Stimulated activated CD4-positive, alpha-beta T cell treated with anti-CD3 and anti-CD28 coated beads, Interleukin-4, amount 100 ng/mL, for 4 hours (primary cell): ENCODE measurements around the gene SRGAP2C.
"Not testable (repeated sequence)": the region's sequence is repeated elsewhere in the genome, so short reads cannot be mapped to it uniquely, and the experiment has no call there.

ENCODE experiments used
- DNase-seq, 2 experiments: peaks; one replicate each; pipeline ENCODE4 v3.0.0-alpha.2; 2020

The SRGAP2C gene

DNA sequence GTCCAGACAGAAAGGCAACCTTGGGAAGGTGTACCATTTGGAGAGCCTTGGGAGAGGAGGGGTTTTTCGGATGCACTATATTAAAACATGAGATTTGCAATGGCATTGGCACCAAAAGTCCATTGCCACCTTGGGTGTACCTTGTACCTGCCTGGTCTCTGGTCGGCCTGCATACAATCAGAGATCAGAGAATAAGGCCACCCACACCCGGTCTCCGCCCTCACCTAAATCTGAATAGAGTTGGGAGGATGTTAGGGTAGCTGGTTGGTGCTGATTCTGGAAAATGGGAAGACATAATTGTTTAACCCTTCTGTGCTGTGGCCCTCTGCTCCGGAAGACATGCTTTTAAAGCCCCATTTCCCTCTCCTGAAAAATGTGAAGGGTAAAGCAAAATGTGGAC lies 3.1 kb downstream of the SRGAP2C start:
- DNase-seq = not testable (repeated sequence)

DNA sequence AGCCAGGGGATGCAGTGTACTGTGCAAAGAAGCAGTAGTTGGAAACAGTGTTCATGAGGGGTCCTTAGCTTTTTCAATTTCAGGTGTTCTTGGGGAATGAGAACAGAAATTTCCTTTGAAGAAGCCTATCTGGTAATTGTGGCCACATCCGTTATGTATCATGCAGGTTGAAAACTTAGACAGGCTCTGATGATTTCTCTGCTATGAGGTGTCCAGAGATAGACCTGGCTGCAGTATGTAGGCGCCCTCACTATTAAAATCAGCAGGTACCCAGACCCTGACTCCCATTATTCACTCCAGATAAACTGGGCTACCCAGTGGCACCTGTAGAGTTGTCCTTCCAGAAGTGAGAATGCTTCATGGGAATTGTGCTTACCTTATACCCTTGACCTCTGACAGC lies 7.7 kb downstream of the SRGAP2C start:
- DNase-seq = not testable (repeated sequence)

DNA sequence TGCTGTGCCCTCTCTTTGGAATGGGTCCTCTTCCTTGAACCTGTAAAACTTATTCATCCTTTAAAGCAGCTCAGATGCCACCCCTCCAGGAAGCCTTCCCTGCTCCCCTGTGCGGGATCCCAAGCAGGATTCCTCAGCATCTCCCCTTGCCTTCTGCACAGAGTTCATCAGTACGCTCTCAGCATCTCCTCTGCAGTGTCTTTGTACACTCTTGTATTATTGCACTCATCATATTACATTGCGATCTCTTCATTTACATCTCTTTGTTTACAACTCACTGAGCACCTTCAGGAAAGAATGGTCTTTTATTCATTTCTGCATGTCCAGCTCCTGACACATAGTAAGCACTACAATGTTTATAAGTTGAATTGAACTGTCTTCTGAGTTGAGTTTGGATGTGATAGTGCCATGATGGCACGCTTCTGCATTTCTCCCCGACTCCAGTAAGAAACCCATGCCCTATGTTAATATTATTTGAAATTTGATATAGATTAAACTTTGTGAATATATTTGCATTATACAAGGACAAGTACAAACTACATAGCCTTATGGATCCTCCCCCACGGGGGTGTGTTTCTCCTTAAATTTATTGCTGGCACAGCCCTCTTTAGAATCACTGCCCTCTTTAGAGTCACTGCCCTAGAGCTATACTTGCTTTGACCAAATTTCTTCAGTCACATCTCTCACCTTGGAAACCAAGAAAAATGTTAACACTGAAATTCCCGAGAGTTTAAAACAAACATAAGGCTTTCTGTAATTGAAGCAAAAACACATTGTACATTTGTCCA lies 12.5 kb downstream of the SRGAP2C start:
- DNase-seq = not testable (repeated sequence)

DNA sequence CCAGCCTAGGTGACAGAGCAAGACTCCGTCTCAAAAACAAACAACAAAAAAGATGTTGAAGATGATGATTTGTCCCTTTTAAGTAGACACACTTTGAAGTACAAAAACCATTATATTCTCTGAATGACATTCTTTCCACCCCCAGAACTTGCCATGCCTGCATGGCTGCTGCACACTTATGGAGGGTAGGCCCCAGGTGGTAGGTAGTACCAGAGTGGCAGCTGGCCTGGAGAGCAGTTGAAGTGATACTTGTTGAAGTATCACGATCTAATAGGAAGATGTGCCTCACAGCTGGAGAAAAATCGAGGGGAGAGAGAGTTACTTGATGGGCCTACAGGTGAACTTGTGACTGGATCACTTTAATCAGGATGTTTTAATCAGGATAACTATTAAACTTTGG lies 15.0 kb downstream of the SRGAP2C start:
- DNase-seq = not testable (repeated sequence)

DNA sequence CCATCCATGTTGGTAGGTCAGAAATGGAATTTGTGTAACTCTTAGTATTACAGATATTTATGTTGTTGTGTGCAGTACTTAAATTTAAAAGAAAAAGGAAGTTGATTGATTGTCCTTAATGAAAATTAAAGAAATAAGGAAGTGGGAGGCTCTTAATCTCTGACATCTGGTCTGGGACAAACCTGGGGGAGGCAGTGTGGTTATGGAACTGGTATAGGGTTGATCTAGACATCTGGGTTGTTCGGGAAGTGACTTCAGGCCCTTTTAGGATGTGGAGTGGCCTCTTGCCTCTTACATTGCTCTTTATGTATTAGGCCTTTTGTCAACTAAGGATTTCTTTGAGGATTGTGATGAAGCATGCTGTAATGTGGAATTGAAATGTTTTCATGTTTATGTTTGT lies 15.5 kb downstream of the SRGAP2C start:
- DNase-seq = not testable (repeated sequence)

DNA sequence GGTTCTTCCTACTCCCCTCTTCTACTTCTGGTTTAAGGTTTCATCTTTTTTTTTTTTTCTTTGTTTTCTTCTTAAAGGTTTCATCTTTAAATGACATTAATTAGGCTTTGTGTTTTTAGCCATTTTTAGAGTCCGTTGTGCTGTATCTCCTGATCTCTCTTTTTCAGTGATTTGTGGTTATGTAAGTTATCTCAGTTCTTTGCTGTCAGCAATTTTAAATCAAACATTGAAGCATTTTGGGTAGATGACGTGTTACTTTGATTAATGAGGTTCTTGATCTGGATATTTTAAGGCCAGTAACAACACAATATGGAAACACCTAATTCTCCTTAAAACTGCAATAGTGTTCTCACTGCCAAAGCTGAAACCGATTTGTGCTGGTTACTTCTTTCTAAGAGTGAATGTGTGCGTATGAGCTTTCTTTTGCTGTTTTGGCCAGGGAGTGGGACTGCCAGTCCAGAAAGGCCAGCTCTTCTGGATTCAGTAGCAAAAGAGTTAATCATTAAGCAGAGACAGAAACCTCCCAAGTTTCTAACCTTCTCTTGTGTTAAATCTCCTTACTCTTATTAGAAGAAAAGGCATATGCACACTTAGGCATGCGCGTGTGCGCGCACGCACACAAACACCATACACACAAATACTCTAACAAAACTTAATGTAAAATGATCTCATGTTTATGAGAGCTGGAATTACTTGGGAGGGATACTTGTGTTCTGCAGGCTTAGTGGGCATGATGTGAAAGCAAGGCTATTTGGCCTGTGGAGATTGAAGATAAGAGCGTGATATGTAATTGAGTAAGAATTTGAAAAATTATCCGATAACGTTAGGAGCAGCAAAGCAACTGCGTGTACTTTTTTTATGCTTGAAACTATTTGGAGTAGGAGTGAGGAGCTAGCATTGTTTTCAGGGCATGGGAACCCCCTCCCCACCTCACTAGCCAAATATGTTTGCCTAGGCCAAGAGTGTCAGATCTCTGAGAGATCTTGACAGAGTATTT lies 16.5 kb downstream of the SRGAP2C start:
- DNase-seq = not testable (repeated sequence)

DNA sequence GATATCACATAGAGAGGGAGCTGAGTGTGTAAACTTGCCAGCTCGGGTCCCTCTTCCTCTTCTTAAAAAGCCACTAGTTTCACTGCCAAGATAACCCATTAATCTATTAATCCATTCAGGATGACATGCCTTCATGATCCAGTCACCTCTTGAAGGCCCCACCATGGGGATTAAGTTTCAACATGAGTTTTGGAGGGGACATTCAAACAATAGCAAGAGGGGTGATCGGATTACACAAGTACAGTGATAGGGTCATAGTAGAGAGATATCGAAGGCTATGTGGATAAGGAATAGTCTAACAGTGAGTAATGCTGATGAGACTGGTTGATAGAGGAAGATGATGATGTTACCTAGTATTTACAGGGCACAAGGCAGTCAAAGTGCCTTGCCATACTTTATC lies 18.2 kb downstream of the SRGAP2C start:
- DNase-seq = not testable (repeated sequence)

DNA sequence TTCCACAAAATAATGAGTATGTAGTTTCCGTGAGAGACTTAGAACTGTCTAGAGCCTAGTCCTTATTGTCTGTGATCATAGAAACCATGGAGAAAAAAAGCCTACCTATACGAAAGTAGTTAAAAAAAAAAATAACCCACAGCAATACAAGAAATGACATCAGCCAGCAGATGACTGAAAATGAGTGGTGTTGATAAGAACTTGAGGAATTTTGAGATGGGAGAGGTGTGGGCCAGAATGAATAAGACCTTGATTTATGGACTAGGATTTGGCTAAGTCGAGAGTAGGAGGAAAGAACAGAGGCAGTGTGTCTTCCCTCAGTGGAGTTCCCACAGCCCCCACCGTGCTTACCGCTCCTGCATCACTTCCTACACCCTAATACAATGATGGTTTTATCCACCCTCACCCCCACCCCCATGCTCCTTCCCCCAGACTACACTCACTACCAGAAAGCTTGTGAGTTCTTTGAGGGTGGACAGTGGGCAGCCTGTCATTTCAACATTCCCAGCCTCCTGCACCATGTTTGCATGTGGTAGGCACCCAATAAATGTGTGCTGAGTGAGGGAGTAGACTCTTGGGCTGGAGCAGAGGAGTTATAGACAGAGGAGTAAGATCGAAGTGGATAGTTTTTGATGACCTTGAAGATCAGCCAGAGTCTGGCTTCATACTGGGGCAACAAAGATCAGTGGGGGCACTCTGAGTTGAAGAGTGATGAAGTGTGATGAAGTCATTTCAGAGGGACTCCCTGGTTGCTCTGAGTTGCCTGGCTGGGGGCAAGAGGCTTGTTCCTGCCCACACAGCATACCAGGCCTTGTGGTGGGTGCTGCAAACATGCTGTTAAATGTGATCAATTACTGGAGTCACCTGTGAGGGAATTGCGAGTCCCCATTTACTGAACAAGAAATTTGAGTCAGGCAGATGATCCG lies 21.3 kb downstream of the SRGAP2C start:
- DNase-seq = not testable (repeated sequence)

DNA sequence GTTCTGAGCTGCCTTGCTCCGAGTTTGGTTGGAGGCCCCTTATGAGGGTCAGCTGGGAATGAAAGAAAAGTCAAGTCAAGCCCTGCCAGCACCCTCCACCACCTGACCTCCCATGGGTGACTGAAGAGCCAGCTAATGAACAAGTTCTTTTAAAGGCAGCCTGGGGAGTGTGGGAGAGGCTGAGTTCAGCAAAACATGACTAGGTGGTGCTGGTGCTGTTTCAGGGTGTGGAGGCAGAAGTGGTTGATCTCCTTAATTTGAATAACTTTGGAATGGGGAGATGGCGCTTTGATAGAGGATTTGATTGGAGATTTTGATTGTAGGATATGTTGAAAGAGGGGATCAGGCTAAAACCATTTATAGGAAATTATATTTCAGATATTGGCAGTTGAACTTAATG lies 22.6 kb downstream of the SRGAP2C start:
- not testable (repeated sequence) for DNase-seq

DNA sequence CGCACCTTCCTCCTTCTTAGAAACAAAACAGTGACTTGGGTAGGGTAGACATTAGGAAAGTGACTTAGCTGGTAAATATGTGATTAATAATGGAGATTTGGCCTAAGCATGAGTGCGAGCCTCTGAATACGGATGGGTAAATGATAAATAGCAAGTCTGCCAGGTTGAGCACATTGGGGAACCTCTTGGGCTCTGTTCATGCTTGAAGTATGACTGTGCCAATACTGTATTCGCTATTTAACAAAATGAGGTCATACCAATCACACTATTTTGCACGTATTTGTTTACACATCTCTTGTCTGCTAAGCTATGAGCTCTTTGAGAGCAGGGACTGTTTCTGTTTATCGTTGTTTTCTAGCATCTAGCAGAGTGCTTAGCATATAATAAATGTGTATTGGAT lies 23.6 kb downstream of the SRGAP2C start:
- DNase-seq = not testable (repeated sequence)

DNA sequence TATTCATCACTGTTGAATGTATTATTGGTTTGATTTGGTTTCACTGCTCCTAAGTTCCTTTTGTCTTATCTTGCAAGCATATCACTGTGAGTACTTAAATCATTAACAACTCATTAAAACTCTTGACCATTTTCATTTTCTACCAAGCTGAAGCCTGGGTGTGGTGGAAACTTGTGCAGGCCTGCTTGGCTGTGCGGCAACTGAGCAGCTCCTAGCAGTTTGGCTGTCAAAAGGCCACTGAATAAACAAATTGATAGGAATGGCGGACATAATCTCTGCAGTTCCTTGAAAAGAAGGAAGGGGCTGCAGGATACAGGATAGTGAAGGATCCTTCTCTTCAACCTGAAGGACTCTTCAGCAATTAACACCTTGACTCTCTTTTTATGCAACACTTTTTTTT lies 26.0 kb downstream of the SRGAP2C start:
- not testable (repeated sequence) for DNase-seq

DNA sequence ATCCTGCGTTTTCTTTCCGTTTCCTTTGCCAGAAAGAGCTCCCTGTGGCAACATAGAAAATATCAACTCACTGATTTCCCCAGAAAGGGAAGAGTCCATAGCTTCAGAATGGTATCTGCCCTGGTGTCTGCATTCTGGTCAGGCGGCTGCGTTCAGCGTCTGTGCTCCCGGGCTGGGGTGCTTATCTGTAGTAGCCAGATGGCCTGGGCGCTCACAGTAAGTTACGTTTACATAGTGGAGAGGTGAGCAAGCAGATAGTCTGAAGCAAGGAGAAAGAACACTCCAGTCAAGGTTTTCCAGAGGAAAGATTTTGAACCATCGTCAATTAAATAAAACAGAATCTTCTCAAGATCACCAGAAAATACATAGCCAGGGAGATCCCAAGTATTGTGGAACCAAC lies 28.7 kb downstream of the SRGAP2C start:
- DNase-seq = not testable (repeated sequence)

DNA sequence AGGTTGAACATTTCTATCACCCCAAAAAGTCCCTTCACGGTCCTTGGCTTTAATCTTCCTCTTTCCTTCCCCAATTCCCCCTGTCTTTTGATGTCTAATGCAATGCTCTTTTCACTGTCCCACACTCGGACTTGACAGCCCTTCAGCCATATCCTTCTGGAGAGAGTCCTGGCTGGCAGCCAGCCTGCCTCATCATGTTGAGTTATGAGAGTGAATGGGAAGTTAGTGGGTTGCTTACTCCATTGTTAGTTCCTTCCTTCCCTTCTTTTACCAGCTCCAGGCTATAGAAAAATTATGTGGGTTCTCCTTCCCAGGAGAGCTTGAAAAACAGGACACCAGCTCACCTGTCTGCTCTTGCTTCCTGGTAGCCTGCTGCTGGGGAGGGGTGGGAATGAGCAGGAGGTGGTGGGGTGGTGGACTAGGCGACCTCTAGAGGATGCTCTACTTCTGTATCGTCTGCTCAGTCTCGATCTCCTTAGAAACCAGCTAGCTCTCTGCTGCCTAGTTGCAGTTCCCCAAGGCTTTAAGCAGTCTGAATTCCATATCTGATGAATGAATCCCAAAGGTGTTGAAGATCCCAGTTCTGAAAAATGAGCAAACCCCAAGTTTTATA lies 29.9 kb downstream of the SRGAP2C start:
- not testable (repeated sequence) for DNase-seq

DNA sequence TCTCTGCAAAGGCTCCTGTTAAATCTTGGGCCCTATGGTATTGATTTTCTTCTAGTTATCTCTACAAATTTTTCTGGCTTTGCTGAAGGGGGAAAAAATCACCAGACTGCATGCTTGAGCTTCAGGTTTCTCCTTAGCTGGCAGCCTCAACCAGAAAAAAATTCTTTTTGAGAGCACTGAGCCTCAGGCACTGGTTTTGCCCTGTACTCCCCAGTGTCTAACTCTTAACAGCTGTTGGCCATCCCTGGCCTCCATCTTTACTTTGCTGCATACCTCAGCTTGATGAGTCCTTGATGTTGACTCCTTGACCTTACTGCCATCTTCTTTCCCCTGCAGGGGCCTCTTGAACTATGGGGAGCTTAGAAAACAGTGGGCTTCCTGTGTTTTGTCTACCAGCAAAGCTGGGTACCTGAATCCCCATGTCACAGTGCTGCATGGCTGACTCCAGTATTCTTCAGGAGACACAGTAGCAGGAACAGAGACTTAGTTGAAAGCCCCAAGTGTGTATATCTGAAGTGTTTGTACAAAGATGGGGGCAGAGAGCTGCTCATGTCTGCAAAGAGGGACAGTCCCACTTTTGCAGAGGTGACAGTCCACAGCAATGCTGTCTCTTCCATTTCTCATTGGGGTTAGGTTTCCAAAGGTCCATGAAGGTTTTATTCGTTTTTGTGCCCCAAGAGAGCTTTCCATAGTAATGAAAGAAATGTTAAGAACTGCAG lies 31.1 kb downstream of the SRGAP2C start:
- not testable (repeated sequence) for DNase-seq

DNA sequence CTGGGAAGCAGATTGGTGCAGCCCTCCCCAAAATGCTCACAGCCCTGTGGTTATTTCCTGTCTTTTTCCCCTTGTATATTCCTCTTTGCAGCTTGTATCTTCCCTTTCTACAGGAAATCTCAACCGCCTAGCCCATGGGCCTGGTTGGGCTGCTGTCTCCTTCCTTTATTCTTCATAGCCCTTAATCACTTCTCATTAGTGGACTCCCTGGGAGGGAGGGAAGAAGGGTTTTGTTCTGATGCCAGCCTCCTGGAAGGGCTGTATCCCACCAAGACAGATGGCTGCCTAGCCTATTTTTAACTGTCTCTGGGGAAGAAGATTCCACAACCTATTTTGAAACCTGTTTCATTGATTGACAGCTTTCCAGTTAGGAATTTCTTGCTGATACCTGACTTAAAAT lies 31.9 kb downstream of the SRGAP2C start:
- DNase-seq = not testable (repeated sequence)

DNA sequence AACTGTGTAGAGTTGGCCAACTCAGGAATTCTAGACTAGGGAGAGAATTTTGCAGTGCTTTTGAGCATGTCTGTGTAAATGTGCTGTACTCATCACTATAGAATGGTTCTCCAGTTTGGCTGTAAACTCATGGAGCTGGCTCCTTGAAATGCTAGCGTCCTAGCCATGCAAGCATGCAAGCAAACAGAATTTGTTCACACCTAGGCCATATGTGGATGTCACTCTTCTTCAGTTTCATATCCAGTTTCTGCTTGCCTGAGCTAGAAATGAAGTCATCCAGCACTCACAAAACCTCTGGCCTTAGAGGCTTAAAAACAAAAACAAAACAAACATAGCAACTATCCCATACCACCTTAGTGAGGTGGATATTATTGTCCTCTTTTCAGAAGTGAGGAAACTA lies 37.0 kb downstream of the SRGAP2C start:
- not testable (repeated sequence) for DNase-seq

DNA sequence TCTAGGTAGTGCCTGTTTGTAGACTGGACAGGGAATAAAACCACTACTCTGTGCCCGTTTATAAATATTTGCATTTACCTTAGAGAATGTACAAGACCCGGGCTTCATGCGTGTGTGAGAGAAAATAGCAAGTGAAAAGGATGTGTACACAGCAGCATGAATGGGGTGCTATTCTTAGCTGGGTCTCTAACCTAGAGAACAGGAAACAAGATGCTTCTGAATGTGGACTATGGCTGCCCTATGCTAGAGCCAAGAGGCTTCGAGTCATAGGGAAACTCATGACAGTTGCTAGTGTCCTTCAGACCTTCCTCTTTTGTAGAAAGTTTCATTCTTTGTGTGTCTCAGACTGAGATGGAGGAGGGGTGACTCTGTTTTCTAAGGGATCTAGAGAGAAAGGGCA lies 39.9 kb downstream of the SRGAP2C start:
- DNase-seq = not testable (repeated sequence)

DNA sequence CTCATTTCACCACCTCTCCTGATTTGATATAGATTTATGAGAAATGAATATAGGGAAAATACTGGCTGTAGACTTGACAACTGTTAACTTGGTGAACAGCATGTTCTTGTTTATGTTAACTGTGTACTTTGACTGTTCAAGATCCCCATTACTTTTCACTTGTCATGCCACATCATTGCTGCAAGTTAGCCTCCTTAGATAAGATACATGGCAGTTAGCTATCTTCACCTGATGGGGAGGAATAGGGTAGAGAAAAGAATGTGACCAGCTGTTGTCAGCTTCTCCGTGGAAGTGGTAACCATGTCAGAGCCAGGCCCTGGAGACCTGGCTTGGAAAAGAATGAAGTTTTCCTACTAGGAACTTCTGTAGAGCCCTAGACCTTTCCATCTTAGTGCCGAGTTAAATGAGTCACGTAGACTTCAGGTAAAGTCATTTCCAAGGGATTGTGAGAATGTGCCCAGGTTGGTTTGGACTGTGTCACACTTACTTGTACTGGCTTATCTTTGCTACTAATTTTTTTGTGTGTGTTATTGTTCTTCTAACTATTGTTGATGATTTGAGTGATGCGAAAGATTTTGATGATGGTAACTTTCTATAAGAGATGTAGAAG lies 41.6 kb downstream of the SRGAP2C start:
- DNase-seq = not testable (repeated sequence)

DNA sequence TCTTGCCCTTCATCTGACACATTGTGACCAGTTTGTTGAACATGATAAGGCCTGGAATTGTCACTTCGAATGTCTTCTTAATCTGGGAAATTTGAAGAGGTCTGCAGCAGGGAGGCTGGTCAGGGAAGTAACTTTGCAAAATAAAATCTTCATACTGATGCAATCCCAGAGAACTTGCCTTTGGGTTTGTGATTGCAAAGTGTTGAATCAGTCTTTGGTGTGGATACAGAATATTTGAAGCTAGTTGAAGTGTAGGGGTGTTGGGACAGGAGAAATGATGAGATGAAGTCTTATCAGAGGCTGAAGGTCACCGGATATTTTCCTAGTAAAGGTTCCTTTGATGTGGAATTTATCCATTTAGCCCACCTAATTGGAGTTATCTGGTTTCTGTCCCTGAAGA lies 42.1 kb downstream of the SRGAP2C start:
- DNase-seq = not testable (repeated sequence)

DNA sequence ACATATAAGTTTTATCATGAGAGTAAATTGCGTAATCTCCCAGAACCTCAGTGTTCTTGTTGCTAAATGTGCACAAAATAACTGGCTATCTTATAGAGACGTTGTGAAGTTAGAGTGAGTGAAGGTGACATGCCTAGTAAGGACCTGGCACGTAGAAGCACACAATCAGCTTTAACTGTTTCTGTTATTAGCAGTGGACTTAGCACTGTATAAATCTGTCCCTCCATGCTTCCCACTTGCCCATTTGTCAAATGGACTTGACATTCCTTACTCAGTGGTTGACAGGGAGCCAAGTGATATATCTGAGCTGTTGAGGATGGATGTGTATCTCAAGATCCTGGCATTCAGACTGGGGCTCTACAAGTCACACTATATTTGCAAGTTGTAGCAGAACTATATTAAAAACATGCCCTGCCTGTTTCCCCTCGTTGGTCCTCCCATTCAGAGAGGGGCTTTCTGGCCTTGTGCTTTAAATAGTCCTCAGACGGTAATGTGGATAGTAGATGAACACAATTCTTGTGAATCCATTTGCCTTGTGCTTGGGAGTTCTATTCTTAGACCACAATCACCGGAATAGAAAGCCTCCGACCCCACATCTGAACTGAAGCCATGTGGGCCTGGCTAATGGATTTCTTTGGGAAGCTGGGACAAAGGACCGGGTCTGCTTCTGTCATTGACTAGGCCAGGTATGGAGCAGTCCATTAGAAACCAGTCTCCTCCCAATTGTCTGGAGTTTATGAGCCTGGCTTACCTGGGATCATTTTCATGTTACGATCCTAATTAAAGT lies 43.0 kb downstream of the SRGAP2C start:
- not testable (repeated sequence) for DNase-seq
